ENCODE results near the gene HPS3. TPM values are rescaled to one million over a fixed set of nuclear protein-coding genes. Genes with fewer than 3 reads are reported as not detected.

The HPS3 gene
- total and polyA plus RNA-seq, 2 of the 4 experiments (the other 2 are of a cell fraction): 15.2 to 24.2 TPM

- H3K56ac ChIP-seq (ENCODE audit: extremely low read depth, insufficient read depth, low read length): no peak overlapping the region
- in situ Hi-C loops (cut with MboI; ENCODE audit: low sequenced_read_pairs) (no loop called here), dilution Hi-C loops (cut with HindIII; ENCODE audit: low sequenced_read_pairs, unreplicated experiment) (no loop called here), intact Hi-C loops (cut with micrococcal nuclease) (no loop called here)
- no peak overlapping the region for H3K18ac ChIP-seq (ENCODE audit: low read depth, low read length)
- no peak overlapping the region for H2BK20ac ChIP-seq (ENCODE audit: low read depth, low read length)
- H3K14ac ChIP-seq (replicated peaks; ENCODE audit: low read depth, low read length): no peak overlapping the region
- H3K9me3 ChIP-seq (ENCODE audit: control insufficient read depth, insufficient read depth, low read length): no peaks in the 10 kb centered on the region
- no peak overlapping the region for H3K4me3 ChIP-seq (ENCODE audit: insufficient read depth, low read depth, low read length)
- no peak overlapping the region for H2BK5ac ChIP-seq (ENCODE audit: low read depth, low read length, poor library complexity, severe bottlenecking)
- H3K23ac ChIP-seq (ENCODE audit: low read depth, low read length): no peak overlapping the region
- no peak overlapping the region for H2BK120ac ChIP-seq (ENCODE audit: low read depth, low read length)
- peaks cover 2% of the 10 kb centered on the region for H3K4me1 ChIP-seq (ENCODE audit: control insufficient read depth, insufficient read depth, low read length)
- H3K27me3 ChIP-seq (ENCODE audit: control insufficient read depth, insufficient read depth, low read length): no peaks in the 10 kb centered on the region
- BruUV-seq (replicated peaks): no TSS peak
- no peak overlapping the region for H3K4ac ChIP-seq (ENCODE audit: low read depth, low read length)
- no peak overlapping the region for H4K8ac ChIP-seq (ENCODE audit: low read depth in 2 of 2, low read length in 2 of 2)
- 0 out of 2 replicates have a peak, but pooled peaks cover 2% of the 10 kb centered on the region for H3K9me1 ChIP-seq (ENCODE audit: insufficient read depth, low read length)
- TF ChIP-seq FOS (IDR thresholded peaks at IDR 0.05; ENCODE audit: low read depth, low read length) (no peak), SMC3 (IDR thresholded peaks at IDR 0.05; ENCODE audit: low read depth, low read length) (no peak), USF2 (IDR thresholded peaks at IDR 0.05; ENCODE audit: low read depth, low read length) (no peak), MAFK (IDR thresholded peaks at IDR 0.05; ENCODE audit: low read depth, low read length) (no peak), RCOR1 (IDR thresholded peaks at IDR 0.05; ENCODE audit: insufficient replicate concordance, low read length) (no peak), MAZ (IDR thresholded peaks at IDR 0.05; ENCODE audit: borderline replicate concordance, low read depth, low read length) (no peak), CTCF (conservative IDR thresholded peaks at IDR 0.05; ENCODE audit: low read depth, low read length) (no peak), BHLHE40 (IDR thresholded peaks at IDR 0.05; ENCODE audit: low read depth, low read length) (no peak), CEBPB (IDR thresholded peaks at IDR 0.05; ENCODE audit: low read depth, low read length) (no peak), RFX5 (IDR thresholded peaks at IDR 0.05; ENCODE audit: low read depth, low read length) (no peak), POLR2A (IDR thresholded peaks at IDR 0.05; ENCODE audit: low read depth, low read length) (no peak), ELK1 (IDR thresholded peaks at IDR 0.05; ENCODE audit: borderline replicate concordance, low read depth, low read length) (no peak), MXI1 (IDR thresholded peaks at IDR 0.05; ENCODE audit: borderline replicate concordance, low read depth, low read length) (no peak)
- H4K5ac ChIP-seq (ENCODE audit: low read depth, low read length): no peak overlapping the region
- no peak overlapping the region for H3K9ac ChIP-seq (ENCODE audit: low read depth, low read length)
- H2AK5ac ChIP-seq (ENCODE audit: low read depth, low read length): no peak overlapping the region
- no peak overlapping the region for H4K91ac ChIP-seq (ENCODE audit: insufficient read depth, low read depth, low read length)
- H2AFZ ChIP-seq (replicated peaks; ENCODE audit: low read length, poor library complexity): no peak overlapping the region
- POLR2A ChIA-PET (ENCODE audit: unreplicated experiment): no interaction called here
- H3K4me2 ChIP-seq (ENCODE audit: low read depth, low read length): no peak overlapping the region
- no peak overlapping the region for H2BK15ac ChIP-seq (ENCODE audit: low read depth, low read length)
- DNase-seq (no peak), ATAC-seq (ENCODE audit: low read depth) (no peak)
- no peak overlapping the region for H3K27ac ChIP-seq (ENCODE audit: insufficient read depth, low read length)
- no peaks in the 10 kb centered on the region for H3K36me3 ChIP-seq (ENCODE audit: control insufficient read depth, insufficient read depth, low read length)
- no peaks in the 10 kb centered on the region for H3K79me1 ChIP-seq (ENCODE audit: low read depth in 1 of 2, low read length in 2 of 2)
- H4K20me1 ChIP-seq (ENCODE audit: insufficient read depth, low read length): no peaks in the 10 kb centered on the region
- CTCF ChIA-PET: no interaction called here
- no CpG with 5 or more reads among the region's 3 CpGs for WGBS, 2 experiments (ENCODE audit: extremely low coverage in 2 of 2, insufficient read length in 1 of 2)
- H2AK9ac ChIP-seq (replicated peaks; ENCODE audit: low read depth, low read length, poor library complexity): no peak overlapping the region
These were observed 75.1 kb downstream of the HPS3 start for GRCh38 chr3:149204390-149204991.

Measured in IMR-90 (cell line).